MCF 10A (cell line): ENCODE data around the gene ATG9B. TPM values are rescaled to one million over a fixed set of nuclear protein-coding genes. Genes with fewer than 3 reads are reported as not detected.

Experiments used
- BruUV-seq: library from RNA; stranded (reverse); fragments of 400-500 nt; replicated peaks from 2 replicates; lab custom pipeline; 2021; lab: Mats Ljungman, UMichigan
- CTCF ChIA-PET: fragments of 300-600 bp; sonication (Branson Sonifier 250); formaldehyde crosslinking; extraction: SDS; loops from one replicate; lab custom pipeline; 2021; ENCODE audit warnings: antibody characterized with exemption, inconsistent platforms; lab: Yijun Ruan, JAX
- POLR2A ChIA-PET: fragments of 300-600, 350-650 bp; sonication (Branson Sonifier 250); formaldehyde crosslinking; extraction: SDS; loops from one replicate; lab custom pipeline; 2020; ENCODE audit warnings: antibody characterized with exemption, inconsistent platforms; lab: Yijun Ruan, JAX
- DNase-seq: peaks from one replicate; pipeline ENCODE4 v3.0.0-alpha.2; 2018; ENCODE audit not compliant: unreplicated experiment
- H3K27ac Mint-ChIP-seq: one replicate; pipeline ENCODE4 v1.8.0; 2022; ENCODE audit warnings: mild to moderate bottlenecking, low read depth, mixed read lengths; ENCODE audit not compliant: unreplicated experiment
- H3K27me3 Mint-ChIP-seq: one replicate; pipeline ENCODE4 v1.8.0; 2022; ENCODE audit warnings: mixed read lengths; ENCODE audit not compliant: insufficient read depth, unreplicated experiment
- H3K36me3 Mint-ChIP-seq: one replicate; pipeline ENCODE4 v1.8.0; 2022; ENCODE audit warnings: mild to moderate bottlenecking, moderate library complexity, mixed read lengths; ENCODE audit not compliant: insufficient read depth, unreplicated experiment
- H3K4me1 Mint-ChIP-seq: one replicate; pipeline ENCODE4 v1.8.0; 2022; ENCODE audit warnings: mixed read lengths; ENCODE audit not compliant: insufficient read depth, unreplicated experiment
- H3K4me3 Mint-ChIP-seq: one replicate; pipeline ENCODE4 v1.8.0; 2022; ENCODE audit warnings: mild to moderate bottlenecking, moderate library complexity, mixed read lengths; ENCODE audit not compliant: unreplicated experiment
- H3K9me3 Mint-ChIP-seq: one replicate; pipeline ENCODE4 v1.8.0; 2022; ENCODE audit warnings: mixed read lengths; ENCODE audit not compliant: unreplicated experiment
- CTCF ChIP-seq: fragments of 200-600 bp; IDR thresholded peaks from one replicate; pipeline ENCODE4 v1.8.0; 2022; ENCODE audit warnings: antibody characterized with exemption, mild to moderate bottlenecking; ENCODE audit not compliant: unreplicated experiment
- intact Hi-C: fragments of 100-400 bp; cut with micrococcal nuclease; formaldehyde crosslinking; loops from 2 replicates; pipeline ENCODE4 v1.14.1; 2022
- total RNA-seq: library from RNA; stranded (reverse); gene quantifications from 2 replicates; pipeline ENCODE4 v1.2.3, GENCODE V29; 2022

ATG9B gene
- total RNA-seq, 1 experiment from 2014 or later: 0.12 TPM

- ChIA-PET CTCF (interaction anchor here (0.6 to 3.3 kb wide), 3 partner anchors 29 to 1918 kb away, joined by 3 to 21 read pairs (median 3); partner anchors contain the start of gene ABCB8), POLR2A (interaction anchor here (0.8 to 8.4 kb wide), 6 partner anchors 10 to 59 kb away, joined by 3 to 151 read pairs (median 5); partner anchors contain the start of genes ABCB8, AGAP3, FASTK and TMUB1)
- Mint-ChIP-seq H3K4me3 (peak overlapping the region; percentile 97), H3K9me3 (no peaks in the 10 kb centered on the region), H3K36me3 (peaks cover 6% of the 10 kb centered on the region), H3K27ac (peak overlapping the region; percentile 87), H3K4me1 (peaks cover 32% of the 10 kb centered on the region), H3K27me3 (no peaks in the 10 kb centered on the region)
- no TSS peak for BruUV-seq
- intact Hi-C loops: no loop called here
- TF ChIP-seq CTCF: no peak
- no peak for DNase-seq
These were observed 32.6 kb upstream of the ATG9B start for GRCh38 chr7:151056666-151057505.

- TF ChIP-seq CTCF: no peak
- intact Hi-C loops: no loop called here
- peak overlapping the region; percentile 97 for H3K4me3 Mint-ChIP-seq
- H3K4me1 Mint-ChIP-seq: peaks cover 26% of the 10 kb centered on the region
- BruUV-seq: no TSS peak
- DNase-seq: no peak
- H3K9me3 Mint-ChIP-seq: no peaks in the 10 kb centered on the region
- ChIA-PET CTCF (interaction anchor here (0.6 to 3.3 kb wide), 4 partner anchors 13 to 56 kb away, joined by 3 to 21 read pairs (median 4); partner anchors contain the start of gene ABCB8), POLR2A (interaction anchor here (0.8 to 8.4 kb wide), 3 partner anchors 9 to 29 kb away, joined by 3 to 151 read pairs (median 6); partner anchors contain the start of genes ABCB8, AGAP3, FASTK and TMUB1)
- H3K36me3 Mint-ChIP-seq: peaks cover 3% of the 10 kb centered on the region
- no peaks in the 10 kb centered on the region for H3K27me3 Mint-ChIP-seq
- H3K27ac Mint-ChIP-seq: no peak overlapping the region
These were observed 32.0 kb upstream of the ATG9B start for GRCh38 chr7:151056283-151056665.

- no TSS peak for BruUV-seq
- POLR2A ChIA-PET: no interaction called here
These were observed 29.5 kb upstream of the ATG9B start for GRCh38 chr7:151053751-151054150.

More at GRCh38 chr7:151053751-151054150, 29.5 kb upstream of the ATG9B start:
- Mint-ChIP-seq H3K4me3 (no peak overlapping the region), H3K27me3 (no peaks in the 10 kb centered on the region), H3K27ac (no peak overlapping the region), H3K4me1 (peaks cover 15% of the 10 kb centered on the region), H3K9me3 (no peaks in the 10 kb centered on the region), H3K36me3 (no peaks in the 10 kb centered on the region)
- intact Hi-C loops: no loop called here
- CTCF ChIA-PET: no interaction called here
- DNase-seq: no peak
- TF ChIP-seq CTCF: no peak
